OCI-LY7 (cell line): ENCODE measurements around the gene NPB. TPM values are rescaled to one million over a fixed set of nuclear protein-coding genes. Genes with fewer than 3 reads are reported as not detected.

ENCODE experiments used
- BruUV-seq: library from RNA; stranded (reverse); fragments of 400-500 nt; replicated peaks from 2 replicates; lab custom pipeline; 2021; lab: Mats Ljungman, UMichigan
- CTCF ChIA-PET: fragments of 300-600 bp; sonication (Branson Sonifier 250); formaldehyde crosslinking; loops from one replicate; lab custom pipeline; 2022; ENCODE audit warnings: antibody characterized with exemption; ENCODE audit not compliant: unreplicated experiment; lab: Charles Lee
- POLR2A ChIA-PET: fragments of 300-600 bp; sonication (Branson Sonifier 250); formaldehyde crosslinking; loops from one replicate; lab custom pipeline; 2022; ENCODE audit warnings: antibody characterized with exemption; lab: Charles Lee
- DNase-seq: peaks from one replicate; pipeline ENCODE4 v3.0.0-alpha.2; 2015; ENCODE audit warnings: low spot score
- H2AFZ ChIP-seq: fragments of 200-600 bp; sonication (generic), shearing (Covaris generic); 2 replicates; pipeline ENCODE4 v1.6.1; 2014; ENCODE audit warnings: mild to moderate bottlenecking, antibody characterized with exemption, low read length, moderate library complexity
- H3K27ac ChIP-seq: fragments of 200-600 bp; sonication (generic); 2 replicates; pipeline ENCODE4 v1.5.1; 2014; ENCODE audit warnings: mixed run types, low read depth, mild to moderate bottlenecking, moderate library complexity, low read length, inconsistent platforms; ENCODE audit not compliant: poor library complexity, severe bottlenecking
- H3K36me3 ChIP-seq: fragments of 200-600 bp; sonication (generic); 2 replicates; pipeline ENCODE4 v1.6.1; 2014; ENCODE audit warnings: mild to moderate bottlenecking, antibody characterized with exemption, low read length, moderate library complexity, mixed read lengths; ENCODE audit not compliant: insufficient read depth
- H3K4me1 ChIP-seq: fragments of 200-600 bp; sonication (generic); 2 replicates; pipeline ENCODE4 v1.5.1; 2014; ENCODE audit warnings: mild to moderate bottlenecking, low read length; ENCODE audit not compliant: insufficient read depth, poor library complexity, severe bottlenecking
- H3K4me2 ChIP-seq: fragments of 200-600 bp; sonication (generic); 2 replicates; pipeline ENCODE4 v1.6.1; 2014; ENCODE audit warnings: mild to moderate bottlenecking, low read length
- H3K4me3 ChIP-seq: fragments of 200-600 bp; sonication (generic); 2 replicates; pipeline ENCODE4 v1.5.1; 2014; ENCODE audit warnings: mild to moderate bottlenecking, low read depth, low read length; ENCODE audit not compliant: poor library complexity, severe bottlenecking
- H3K79me2 ChIP-seq: fragments of 200-600 bp; sonication (generic); 2 replicates; pipeline ENCODE4 v1.6.1; 2016; ENCODE audit warnings: low read depth, mild to moderate bottlenecking, low read length, moderate library complexity, mixed read lengths; ENCODE audit not compliant: insufficient read depth
- H3K9me2 ChIP-seq: fragments of 200-600 bp; sonication (generic); 2 replicates; pipeline ENCODE4 v1.6.1; 2016; ENCODE audit warnings: mild to moderate bottlenecking, low read length, mixed read lengths; ENCODE audit not compliant: insufficient read depth
- H3K9me3 ChIP-seq: fragments of 200-600 bp; sonication (generic); 2 replicates; pipeline ENCODE4 v1.6.1; 2014; ENCODE audit warnings: mild to moderate bottlenecking, mixed run types, low read length, mixed read lengths
- H4K20me1 ChIP-seq: fragments of 200-600 bp; sonication (generic); 2 replicates; pipeline ENCODE4 v1.6.1; 2014; ENCODE audit warnings: mild to moderate bottlenecking, antibody characterized with exemption, low read length, moderate library complexity, mixed read lengths; ENCODE audit not compliant: insufficient read depth
- CTCF ChIP-seq: fragments of 200-600 bp; sonication (generic); conservative IDR thresholded peaks from 2 replicates; pipeline ENCODE4 v1.5.1; 2014; ENCODE audit warnings: mild to moderate bottlenecking, antibody characterized with exemption, low read length, moderate library complexity, mixed read lengths
- EZH2phosphoT487 ChIP-seq: fragments of 200-600 bp; sonication (generic); IDR thresholded peaks from 2 replicates; pipeline ENCODE4 v1.6.1; 2018; ENCODE audit warnings: low read depth, borderline replicate concordance, mild to moderate bottlenecking, mixed run types, antibody characterized with exemption, low read length, moderate library complexity, mixed read lengths
- intact Hi-C: fragments of 100-400 bp; cut with micrococcal nuclease; formaldehyde crosslinking; loops from one replicate; pipeline ENCODE4 v1.10.0; 2022; ENCODE audit not compliant: unreplicated experiment
- total RNA-seq, 2 experiments: library from RNA; depleted of rRNA in 1 of 2; stranded (reverse); fragments of >200 nt in 1 of 2; shearing (Covaris generic) in 1 of 2; gene quantifications; 2 replicates each; pipeline ENCODE4 v1.2.3, GENCODE V29; 2014 to 2022

The NPB gene
- total RNA-seq, 2 experiments from 2014 or later = 2.8 to 3.2 TPM

GRCh38 chr17:81908793-81909192, 6.8 kb downstream of the NPB start:
- no peak overlapping the region for H2AFZ ChIP-seq
- H3K27ac ChIP-seq = no peak overlapping the region
- no peaks in the 10 kb centered on the region for H3K9me2 ChIP-seq
- DNase-seq = no peak
- CTCF ChIA-PET = no interaction called here
- peaks cover 54% of the 10 kb centered on the region for H3K36me3 ChIP-seq
- no peak for TF ChIP-seq CTCF
- TF ChIP-seq EZH2phosphoT487 = no peak
- H4K20me1 ChIP-seq = no peaks in the 10 kb centered on the region; the same call in 1 of the 2 replicates
- no peak overlapping the region for H3K4me2 ChIP-seq
- no TSS peak for BruUV-seq
- no peak overlapping the region for H3K4me3 ChIP-seq
- H3K79me2 ChIP-seq = peaks cover 5% of the 10 kb centered on the region; the same call in 1 of the 2 replicates
- no peaks in the 10 kb centered on the region for H3K9me3 ChIP-seq
- intact Hi-C loops = no loop called here
- H3K4me1 ChIP-seq = peaks cover 15% of the 10 kb centered on the region
- POLR2A ChIA-PET = interaction anchor here (2.0 kb wide), 1 partner anchor 15 kb away, joined by 21 read pairs; no protein-coding TSS in a partner anchor

GRCh38 chr17:81909231-81909630, 7.2 kb downstream of the NPB start:
- TF ChIP-seq CTCF (no peak), EZH2phosphoT487 (no peak)
- CTCF ChIA-PET = no interaction called here
- Histone ChIP-seq H2AFZ (no peak overlapping the region), H3K27ac (no peak overlapping the region), H3K36me3 (peaks cover 58% of the 10 kb centered on the region), H3K4me3 (no peak overlapping the region), H3K79me2 (peaks cover 5% of the 10 kb centered on the region; the same call in 1 of the 2 replicates), H3K9me3 (no peaks in the 10 kb centered on the region), H3K9me2 (no peaks in the 10 kb centered on the region), H3K4me2 (no peak overlapping the region), H4K20me1 (no peaks in the 10 kb centered on the region; the same call in 1 of the 2 replicates), H3K4me1 (peaks cover 15% of the 10 kb centered on the region)
- BruUV-seq = no TSS peak
- intact Hi-C loops = no loop called here
- POLR2A ChIA-PET = interaction anchor here (1.3 to 2.0 kb wide), 2 partner anchors 13 to 16 kb away, joined by 3 to 21 read pairs; no protein-coding TSS in a partner anchor
- DNase-seq = no peak
